ENCODE measurements around the gene NCK2. TPM values are rescaled to one million over a fixed set of nuclear protein-coding genes. Genes with fewer than 3 reads are reported as not detected.

NCK2 gene
- polyA plus RNA-seq, 3 donors, result 2.5 to 18.2 (median 7.6) TPM

DNA sequence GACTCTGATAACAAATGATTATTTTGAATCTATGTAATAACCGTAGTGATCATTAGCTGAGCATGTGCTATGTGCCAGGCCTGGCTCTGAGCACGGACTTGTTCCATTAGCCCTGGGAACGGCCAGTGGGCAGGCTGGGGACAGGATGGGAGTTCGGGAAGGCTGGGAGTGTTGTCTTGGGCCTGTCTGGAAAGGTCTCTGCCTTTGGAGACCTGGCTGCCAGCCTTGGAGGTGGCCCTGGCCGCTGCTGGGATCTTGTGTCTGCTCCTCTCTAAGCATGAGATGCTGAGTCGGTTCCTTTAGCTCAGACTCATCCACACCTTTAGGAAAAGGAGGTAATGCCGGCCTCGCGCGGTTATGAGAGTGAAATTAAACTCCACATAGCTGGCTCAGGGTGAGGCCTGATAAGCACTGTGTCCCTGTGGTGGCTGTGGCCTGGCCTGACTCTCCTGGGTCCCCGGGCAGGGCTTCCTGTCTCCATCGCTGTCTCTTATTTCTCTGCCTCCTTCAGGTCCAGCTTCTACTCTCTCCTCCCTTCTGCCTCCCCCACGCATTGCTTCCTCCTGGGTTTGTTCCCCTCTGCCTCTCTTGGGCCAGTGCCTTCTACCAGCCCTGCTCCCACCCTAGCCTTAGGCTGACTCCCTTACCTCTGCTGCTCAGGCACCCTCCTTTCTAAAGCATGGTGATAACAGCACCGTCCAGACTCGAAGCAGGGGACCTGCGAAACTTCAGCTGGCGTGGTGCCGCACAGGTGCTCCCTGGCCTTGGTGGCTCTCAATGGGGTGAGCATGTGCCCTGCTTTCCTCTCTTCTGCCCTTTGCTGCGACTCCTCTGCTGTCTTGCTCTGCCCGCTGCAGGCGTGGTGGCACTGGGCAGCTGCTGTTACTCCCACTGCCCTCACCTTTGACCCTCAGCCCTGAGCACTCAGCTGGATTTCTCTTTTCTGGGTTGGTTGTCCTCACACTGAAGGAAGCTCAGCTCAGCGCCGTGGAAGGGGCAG lies 41.8 kb downstream of the NCK2 start:
- H4K20me1 ChIP-seq (ENCODE audit: insufficient read depth, low read length), result peaks cover 39% of the 10 kb centered on the region
- Mint-ChIP-seq H3K27me3 (ENCODE audit: low read depth in 3 of 3) (peaks cover 0 to 2% (median 2%) of the 10 kb centered on the region in 3 donors), H3K9me3 (peaks cover 0 to 3% (median 0%) of the 10 kb centered on the region in 7 donors), H3K4me1 (peaks cover 70% of the 10 kb centered on the region), H3K4me3 (no peak overlapping the region), H3K36me3 (peaks cover 0 to 2% of the 10 kb centered on the region in 2 donors), H3K27ac (peak overlapping the region in 3 of 7 donors; percentile 30 to 75 (median 48))
- no peak overlapping the region for H3K4me3 ChIP-seq (replicated peaks in 1 of 3; ENCODE audit: low read depth in 2 of 3, low read length in 3 of 3)
- no peak overlapping the region for H3K4me2 ChIP-seq (replicated peaks; ENCODE audit: extremely low read depth, low read length, poor library complexity, severe bottlenecking)
- intact Hi-C loops (cut with micrococcal nuclease), result no loop called here
- H3K9me3 ChIP-seq (replicated peaks in 1 of 2; ENCODE audit: control insufficient read depth in 1 of 2, insufficient read depth in 1 of 2, low read length in 2 of 2), result no peaks in the 10 kb centered on the region
- no peaks in the 10 kb centered on the region for H3K36me3 ChIP-seq (replicated peaks in 1 of 2; ENCODE audit: control insufficient read depth in 1 of 2, insufficient read depth in 2 of 2, low read length in 2 of 2)
- H3K4me1 ChIP-seq (ENCODE audit: control insufficient read depth in 1 of 2, insufficient read depth in 2 of 2, low read length in 2 of 2), result peaks cover 41 to 61% of the 10 kb centered on the region in 2 donors
- TF ChIP-seq, protein P1, sequence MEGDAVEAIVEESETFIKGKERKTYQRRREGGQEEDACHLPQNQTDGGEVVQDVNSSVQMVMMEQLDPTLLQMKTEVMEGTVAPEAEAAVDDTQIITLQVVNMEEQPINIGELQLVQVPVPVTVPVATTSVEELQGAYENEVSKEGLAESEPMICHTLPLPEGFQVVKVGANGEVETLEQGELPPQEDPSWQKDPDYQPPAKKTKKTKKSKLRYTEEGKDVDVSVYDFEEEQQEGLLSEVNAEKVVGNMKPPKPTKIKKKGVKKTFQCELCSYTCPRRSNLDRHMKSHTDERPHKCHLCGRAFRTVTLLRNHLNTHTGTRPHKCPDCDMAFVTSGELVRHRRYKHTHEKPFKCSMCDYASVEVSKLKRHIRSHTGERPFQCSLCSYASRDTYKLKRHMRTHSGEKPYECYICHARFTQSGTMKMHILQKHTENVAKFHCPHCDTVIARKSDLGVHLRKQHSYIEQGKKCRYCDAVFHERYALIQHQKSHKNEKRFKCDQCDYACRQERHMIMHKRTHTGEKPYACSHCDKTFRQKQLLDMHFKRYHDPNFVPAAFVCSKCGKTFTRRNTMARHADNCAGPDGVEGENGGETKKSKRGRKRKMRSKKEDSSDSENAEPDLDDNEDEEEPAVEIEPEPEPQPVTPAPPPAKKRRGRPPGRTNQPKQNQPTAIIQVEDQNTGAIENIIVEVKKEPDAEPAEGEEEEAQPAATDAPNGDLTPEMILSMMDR (IDR thresholded peaks at IDR 0.05), result no peak
- WGBS (ENCODE audit: insufficient coverage), result 64% methylated on average over 22 of the region's 23 CpGs
- H2AFZ ChIP-seq (ENCODE audit: insufficient read depth, low read depth, low read length, poor library complexity, severe bottlenecking), result no peak overlapping the region
- no peak overlapping the region for H3K27ac ChIP-seq (ENCODE audit: low read depth in 1 of 2, low read length in 2 of 2)
- H3K79me2 ChIP-seq (ENCODE audit: insufficient read depth, low read length), result peaks cover 66% of the 10 kb centered on the region
- H3K27me3 ChIP-seq (ENCODE audit: control insufficient read depth in 2 of 2, insufficient read depth in 2 of 2, low read length in 2 of 2), result no peaks in the 10 kb centered on the region
- DNase-seq, result no peak
- no peak overlapping the region for H3K9ac ChIP-seq (ENCODE audit: insufficient read depth, low read length, poor library complexity, severe bottlenecking)

DNA sequence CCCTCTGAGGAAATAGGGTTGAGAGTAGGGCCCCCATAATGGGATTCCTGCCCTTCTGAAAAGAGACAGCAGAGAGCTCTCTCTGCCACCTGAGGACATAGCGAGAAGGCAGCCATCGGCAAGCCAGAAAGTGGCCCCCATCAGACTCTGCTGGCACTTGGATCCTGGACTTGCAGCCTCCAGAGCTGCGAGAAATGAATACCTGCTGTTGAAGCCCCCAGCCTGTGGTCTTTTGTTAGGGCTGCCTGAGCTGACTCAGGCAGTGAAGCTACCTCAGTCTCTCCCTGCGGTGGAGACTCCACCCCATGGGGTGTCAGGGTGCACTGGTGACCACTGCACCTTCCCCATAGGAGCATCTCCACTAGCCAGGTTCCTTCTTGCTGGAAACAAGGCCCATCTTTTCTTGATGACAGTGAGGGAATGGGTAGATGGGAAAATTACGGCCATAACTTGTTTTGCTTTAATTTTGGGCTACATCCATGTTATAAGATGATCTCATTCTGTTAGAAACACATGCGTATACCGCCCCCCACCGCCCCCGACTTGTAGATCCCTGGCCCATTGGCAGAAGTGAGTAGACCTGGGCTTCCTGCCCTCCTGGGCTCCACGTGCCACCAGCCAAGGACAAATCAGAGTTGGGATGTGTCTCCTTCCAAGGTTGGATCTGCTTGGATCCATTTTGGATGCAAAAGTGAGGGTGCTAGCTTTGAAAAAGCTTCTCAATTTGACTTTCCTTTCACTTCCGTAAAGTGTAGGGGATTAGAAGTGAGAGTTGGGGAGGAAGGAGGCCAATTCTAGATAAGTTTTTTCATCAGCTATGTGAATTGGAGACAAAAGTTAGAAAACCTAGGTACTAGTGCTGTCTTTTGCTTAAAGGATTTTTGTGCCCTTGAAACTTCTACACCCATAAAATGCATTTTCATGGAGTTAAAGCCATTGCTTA lies 42.9 kb downstream of the NCK2 start:
- Histone ChIP-seq H3K27me3 (ENCODE audit: control insufficient read depth in 2 of 2, insufficient read depth in 2 of 2, low read length in 2 of 2) (no peaks in the 10 kb centered on the region), H4K20me1 (ENCODE audit: insufficient read depth, low read length) (peaks cover 34% of the 10 kb centered on the region), H3K79me2 (ENCODE audit: insufficient read depth, low read length) (peaks cover 68% of the 10 kb centered on the region), H3K9me3 (replicated peaks in 1 of 2; ENCODE audit: control insufficient read depth in 1 of 2, insufficient read depth in 1 of 2, low read length in 2 of 2) (no peaks in the 10 kb centered on the region), H3K4me3 (replicated peaks in 1 of 3; ENCODE audit: low read depth in 2 of 3, low read length in 3 of 3) (no peak overlapping the region), H3K27ac (ENCODE audit: low read depth in 1 of 2, low read length in 2 of 2) (peak overlapping the region in 1 of 2 donors; percentile 42), H3K4me1 (ENCODE audit: control insufficient read depth in 1 of 2, insufficient read depth in 2 of 2, low read length in 2 of 2) (peaks cover 41 to 61% of the 10 kb centered on the region in 2 donors), H3K36me3 (replicated peaks in 1 of 2; ENCODE audit: control insufficient read depth in 1 of 2, insufficient read depth in 2 of 2, low read length in 2 of 2) (no peaks in the 10 kb centered on the region), H2AFZ (ENCODE audit: insufficient read depth, low read depth, low read length, poor library complexity, severe bottlenecking) (no peak overlapping the region), H3K9ac (ENCODE audit: insufficient read depth, low read length, poor library complexity, severe bottlenecking) (no peak overlapping the region), H3K4me2 (replicated peaks; ENCODE audit: extremely low read depth, low read length, poor library complexity, severe bottlenecking) (no peak overlapping the region)
- TF ChIP-seq, protein P1 (IDR thresholded peaks at IDR 0.05), result no peak
- WGBS (ENCODE audit: insufficient coverage), result 92% methylated on average over 10 of the region's 11 CpGs
- Mint-ChIP-seq H3K27me3 (ENCODE audit: low read depth in 3 of 3) (peaks cover 0 to 2% (median 0%) of the 10 kb centered on the region in 3 donors), H3K4me3 (no peak overlapping the region), H3K36me3 (peaks cover 0 to 2% of the 10 kb centered on the region in 2 donors), H3K27ac (peak overlapping the region in 3 of 7 donors; percentile 41 to 91 (median 83)), H3K4me1 (peaks cover 73% of the 10 kb centered on the region), H3K9me3 (peaks cover 0 to 3% (median 0%) of the 10 kb centered on the region in 7 donors)
- DNase-seq, result peak in 1 of 3 donors; percentile 12
- intact Hi-C loops (cut with micrococcal nuclease), result no loop called here

Measured in CD14-positive monocyte (primary cell).